Measurements from ENCODE around the gene TMEM200B.

The TMEM200B gene

DNA sequence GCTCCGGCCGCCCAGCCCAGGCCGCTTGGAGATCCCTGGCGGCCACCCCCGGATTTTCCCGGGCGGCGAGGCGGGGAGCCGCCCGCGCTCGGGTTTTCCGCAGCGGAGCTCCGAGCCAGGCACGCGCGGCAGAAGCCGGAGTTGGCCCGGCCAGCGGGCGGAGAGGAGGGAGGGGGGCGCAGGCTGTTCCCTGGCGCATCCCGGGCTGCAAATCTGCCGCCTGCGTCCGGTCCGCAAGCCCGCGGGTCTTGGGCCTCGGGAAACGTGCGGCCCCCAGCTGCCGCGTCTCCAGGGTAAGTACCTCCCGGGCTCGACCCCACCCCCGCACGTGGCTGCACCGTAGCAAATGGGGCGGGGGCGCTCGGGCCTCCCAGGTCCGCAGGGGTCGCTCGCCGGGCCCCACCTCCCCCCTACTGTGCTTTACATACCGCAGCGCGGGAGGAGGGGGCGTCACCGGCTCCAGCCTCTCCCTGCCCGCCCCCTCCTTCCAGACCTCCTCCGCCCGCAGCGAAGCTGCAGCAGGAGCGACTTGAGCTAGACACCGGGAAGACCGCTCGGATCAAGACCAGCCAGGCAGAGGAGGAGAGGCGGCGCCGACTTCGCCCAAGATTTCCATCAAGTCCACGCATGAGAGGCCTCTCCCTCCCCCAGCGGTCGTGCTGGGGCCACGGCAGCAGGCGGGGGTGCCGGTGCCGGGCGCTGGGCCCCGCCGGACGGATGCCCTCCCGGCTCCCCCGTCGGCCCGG, 1.6 kb downstream of the TMEM200B start:
- Histone ChIP-seq H3K4me1 (ENCODE audit: control insufficient read depth in 1 of 2, insufficient read depth in 1 of 2, low read depth in 1 of 2, low read length in 1 of 2) (peaks cover 17 to 39% of the 10 kb centered on the region in 2 experiments), H3K27ac (no peak overlapping the region)
- TF ChIP-seq, protein P1, sequence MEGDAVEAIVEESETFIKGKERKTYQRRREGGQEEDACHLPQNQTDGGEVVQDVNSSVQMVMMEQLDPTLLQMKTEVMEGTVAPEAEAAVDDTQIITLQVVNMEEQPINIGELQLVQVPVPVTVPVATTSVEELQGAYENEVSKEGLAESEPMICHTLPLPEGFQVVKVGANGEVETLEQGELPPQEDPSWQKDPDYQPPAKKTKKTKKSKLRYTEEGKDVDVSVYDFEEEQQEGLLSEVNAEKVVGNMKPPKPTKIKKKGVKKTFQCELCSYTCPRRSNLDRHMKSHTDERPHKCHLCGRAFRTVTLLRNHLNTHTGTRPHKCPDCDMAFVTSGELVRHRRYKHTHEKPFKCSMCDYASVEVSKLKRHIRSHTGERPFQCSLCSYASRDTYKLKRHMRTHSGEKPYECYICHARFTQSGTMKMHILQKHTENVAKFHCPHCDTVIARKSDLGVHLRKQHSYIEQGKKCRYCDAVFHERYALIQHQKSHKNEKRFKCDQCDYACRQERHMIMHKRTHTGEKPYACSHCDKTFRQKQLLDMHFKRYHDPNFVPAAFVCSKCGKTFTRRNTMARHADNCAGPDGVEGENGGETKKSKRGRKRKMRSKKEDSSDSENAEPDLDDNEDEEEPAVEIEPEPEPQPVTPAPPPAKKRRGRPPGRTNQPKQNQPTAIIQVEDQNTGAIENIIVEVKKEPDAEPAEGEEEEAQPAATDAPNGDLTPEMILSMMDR (IDR thresholded peaks at IDR 0.05), result no peak

DNA sequence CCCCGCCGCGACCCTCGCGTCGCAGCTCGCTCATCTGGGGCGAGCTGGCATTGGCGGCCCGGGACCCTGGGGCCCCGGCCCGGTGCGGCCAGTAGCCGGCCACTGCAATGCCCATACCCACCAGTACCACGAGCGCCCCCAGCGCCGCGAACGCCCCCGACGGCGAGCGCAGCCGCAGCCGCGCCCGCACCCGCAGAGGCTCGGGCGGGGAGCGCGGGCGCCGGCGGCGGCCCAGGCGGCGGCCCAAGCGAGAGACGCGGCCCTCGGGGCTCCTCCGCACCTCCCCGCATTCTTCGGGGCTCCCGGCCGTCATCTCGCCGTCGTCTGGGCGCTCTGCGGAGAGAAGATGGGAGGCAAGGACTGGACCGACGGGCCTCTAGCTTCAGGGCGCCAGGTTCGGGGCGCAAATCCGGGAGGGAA, 2.2 kb downstream of the TMEM200B start:
- Histone ChIP-seq H3K4me3 (ENCODE audit: low read depth in 1 of 2, low read length in 1 of 2) (no peak overlapping the region), H3K36me3 (peaks cover 42% of the 10 kb centered on the region), H3K9me3 (no peaks in the 10 kb centered on the region), H3K27me3 (peaks cover 76% of the 10 kb centered on the region), H3K4me1 (ENCODE audit: control insufficient read depth in 1 of 2, insufficient read depth in 1 of 2, low read depth in 1 of 2, low read length in 1 of 2) (peaks cover 17 to 39% of the 10 kb centered on the region in 2 experiments), H3K27ac (no peak overlapping the region)
- TF ChIP-seq, protein P1 (IDR thresholded peaks at IDR 0.05), result no peak

More for the DNA sequence above, 1.6 kb downstream of the TMEM200B start:
- H3K4me3 ChIP-seq (ENCODE audit: low read depth in 1 of 2, low read length in 1 of 2), result no peak overlapping the region
- H3K9me3 ChIP-seq, result no peaks in the 10 kb centered on the region
- H3K36me3 ChIP-seq, result peaks cover 36% of the 10 kb centered on the region
- peaks cover 82% of the 10 kb centered on the region for H3K27me3 ChIP-seq

DNA sequence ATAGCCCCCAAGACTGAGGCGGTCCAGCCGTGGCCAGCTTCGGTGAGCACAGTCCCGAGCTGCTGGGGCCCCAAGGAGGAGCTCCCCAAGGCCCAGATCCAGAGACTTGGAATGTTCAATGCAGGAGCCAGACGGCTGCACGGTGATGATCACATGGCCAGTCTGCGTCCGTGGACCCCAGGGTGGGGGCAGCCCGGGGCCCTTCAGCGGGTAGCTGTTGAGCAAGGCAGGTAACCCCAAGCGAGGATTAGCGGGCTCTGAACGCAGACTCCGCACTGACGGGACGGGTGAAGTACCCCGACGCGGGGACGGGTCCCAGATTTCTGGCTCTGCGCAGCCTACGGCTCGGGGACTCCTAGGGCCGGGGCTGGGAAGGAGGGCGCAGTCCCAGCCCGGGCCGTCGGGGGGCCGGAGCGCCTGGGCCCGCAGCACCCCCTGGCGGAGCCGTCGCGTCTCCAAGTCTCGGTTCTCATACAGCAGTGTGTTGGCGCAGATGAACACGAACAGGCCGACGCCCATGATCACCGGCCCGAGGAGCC, 2.7 kb downstream of the TMEM200B start:
- Histone ChIP-seq H3K4me1 (ENCODE audit: control insufficient read depth in 1 of 2, insufficient read depth in 1 of 2, low read depth in 1 of 2, low read length in 1 of 2) (peaks cover 17 to 39% of the 10 kb centered on the region in 2 experiments), H3K36me3 (peaks cover 47% of the 10 kb centered on the region), H3K27ac (no peak overlapping the region), H3K9me3 (no peaks in the 10 kb centered on the region), H3K4me3 (ENCODE audit: low read depth in 1 of 2, low read length in 1 of 2) (no peak overlapping the region), H3K27me3 (peaks cover 71% of the 10 kb centered on the region)
- TF ChIP-seq, protein P1 (IDR thresholded peaks at IDR 0.05), result peak; percentile 20

DNA sequence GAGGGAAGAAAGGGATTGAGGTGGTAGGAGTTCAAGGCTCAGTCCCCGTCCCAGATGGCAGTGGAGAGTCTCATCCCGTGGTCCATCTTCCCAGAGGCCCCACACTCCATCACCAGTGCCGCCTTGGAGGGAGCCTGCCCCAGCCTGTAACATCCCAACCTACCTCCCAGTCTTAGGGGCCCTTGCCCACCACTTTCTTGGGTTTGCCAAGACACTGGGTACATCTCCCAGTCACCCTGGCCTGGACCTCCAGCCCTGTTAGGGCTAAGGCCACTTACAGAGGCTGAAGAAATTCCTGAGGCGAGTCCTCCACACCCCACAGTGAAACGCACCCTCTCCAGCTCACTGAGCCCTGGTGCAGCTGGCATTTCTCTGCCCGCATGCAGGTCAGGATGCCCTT, 3.3 kb downstream of the TMEM200B start:
- Histone ChIP-seq H3K27me3 (peaks cover 65% of the 10 kb centered on the region), H3K4me3 (ENCODE audit: low read depth in 1 of 2, low read length in 1 of 2) (no peak overlapping the region)
- TF ChIP-seq, protein P1 (IDR thresholded peaks at IDR 0.05), result no peak

DNA sequence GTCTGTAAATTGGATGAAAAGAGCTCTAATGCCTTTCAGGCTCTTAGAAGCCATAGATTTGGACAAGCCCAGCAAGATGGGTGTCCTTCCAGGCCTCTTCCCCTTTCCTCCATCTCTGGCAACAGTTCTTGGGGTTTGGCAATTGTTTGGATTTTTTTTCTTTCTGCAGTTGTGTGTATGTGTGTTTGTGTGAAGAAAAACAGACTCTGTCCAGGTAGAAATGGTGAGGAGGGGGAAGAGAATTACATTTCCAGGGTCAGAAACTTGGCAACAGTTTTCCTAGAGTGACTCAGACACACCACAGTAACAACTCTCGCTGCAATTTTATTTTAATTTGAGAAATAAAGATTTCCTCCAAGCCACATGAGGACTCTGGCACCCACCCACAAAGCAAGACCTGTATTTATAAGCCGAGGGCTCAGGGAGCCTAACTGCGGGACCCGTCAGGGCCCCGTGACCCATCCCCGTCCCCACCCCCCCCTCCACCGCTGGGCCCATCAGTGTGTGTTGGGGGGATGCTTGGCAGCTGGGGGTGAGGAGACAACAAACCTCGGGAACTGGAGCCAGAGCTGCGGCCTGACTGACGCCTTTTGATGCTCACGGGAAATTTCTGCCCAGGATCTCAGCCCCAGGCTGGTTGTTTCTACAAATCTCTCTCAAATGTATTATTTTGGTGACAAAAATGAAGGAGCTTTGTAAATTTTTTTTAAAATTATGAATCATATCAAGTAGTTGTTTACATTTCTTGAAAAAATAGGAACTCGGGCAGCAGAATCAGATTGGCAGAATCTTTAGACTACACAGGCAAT, 4.4 kb downstream of the TMEM200B start:
- Histone ChIP-seq H3K9me3 (no peaks in the 10 kb centered on the region), H3K27me3 (peaks cover 54% of the 10 kb centered on the region), H3K36me3 (peaks cover 63% of the 10 kb centered on the region), H3K27ac (no peak overlapping the region), H3K4me3 (ENCODE audit: low read depth in 1 of 2, low read length in 1 of 2) (no peak overlapping the region), H3K4me1 (ENCODE audit: control insufficient read depth in 1 of 2, insufficient read depth in 1 of 2, low read depth in 1 of 2, low read length in 1 of 2) (peaks cover 17 to 34% of the 10 kb centered on the region in 2 experiments)
- TF ChIP-seq, protein P1 (IDR thresholded peaks at IDR 0.05), result no peak

More for the DNA sequence above, 3.3 kb downstream of the TMEM200B start:
- Histone ChIP-seq H3K36me3 (peaks cover 54% of the 10 kb centered on the region), H3K27ac (no peak overlapping the region), H3K9me3 (no peaks in the 10 kb centered on the region), H3K4me1 (ENCODE audit: control insufficient read depth in 1 of 2, insufficient read depth in 1 of 2, low read depth in 1 of 2, low read length in 1 of 2) (peaks cover 17 to 39% of the 10 kb centered on the region in 2 experiments)
